GM12875 (cell line): ENCODE measurements around the gene ATOSA.
A peak's percentile ranks its signal among the peaks of the same experiment; 100 is the strongest.

Source experiments
- H3K4me3 ChIP-seq: one replicate; pipeline ENCODE4 v1.5.1; 2011; ENCODE audit warnings: low read depth, low read length, control low read depth
- CTCF ChIP-seq: IDR thresholded peaks from 2 replicates; pipeline ENCODE4 v1.5.1; 2011; ENCODE audit warnings: low read depth, mild to moderate bottlenecking, control low read depth, inconsistent platforms, low read length, moderate library complexity, borderline replicate concordance; ENCODE audit not compliant: insufficient read depth

ATOSA gene

GRCh38 chr15:52689562-52689961 lies 10.4 kb upstream of the ATOSA start:
- TF ChIP-seq CTCF: no peak
- H3K4me3 ChIP-seq: no peak overlapping the region

GRCh38 chr15:52683580-52683979 lies 4.4 kb upstream of the ATOSA start:
- no peak overlapping the region for H3K4me3 ChIP-seq
- TF ChIP-seq CTCF: no peak

- no peak overlapping the region for H3K4me3 ChIP-seq
- TF ChIP-seq CTCF: no peak
These were observed 3.6 kb upstream of the ATOSA start for GRCh38 chr15:52682781-52683180.

- TF ChIP-seq CTCF: no peak
- no peak overlapping the region for H3K4me3 ChIP-seq
These were observed 3.0 kb upstream of the ATOSA start for GRCh38 chr15:52682200-52682599.

- H3K4me3 ChIP-seq: no peak overlapping the region
- TF ChIP-seq CTCF: no peak
These were observed 2.3 kb upstream of the ATOSA start for GRCh38 chr15:52681441-52681840.

GRCh38 chr15:52680761-52681160 lies 1.6 kb upstream of the ATOSA start:
- TF ChIP-seq CTCF: no peak
- H3K4me3 ChIP-seq: no peak overlapping the region

GRCh38 chr15:52680041-52680391 lies 828 bp upstream of the ATOSA start:
- peak overlapping the region; percentile 98 for H3K4me3 ChIP-seq
- TF ChIP-seq CTCF: no peak
